Measurements from ENCODE around the gene RRP9. TPM values are rescaled to one million over a fixed set of nuclear protein-coding genes. Genes with fewer than 3 reads are reported as not detected.

Gene RRP9
- total RNA-seq, 1 donor from 2014 or later = 15.4 TPM

DNA sequence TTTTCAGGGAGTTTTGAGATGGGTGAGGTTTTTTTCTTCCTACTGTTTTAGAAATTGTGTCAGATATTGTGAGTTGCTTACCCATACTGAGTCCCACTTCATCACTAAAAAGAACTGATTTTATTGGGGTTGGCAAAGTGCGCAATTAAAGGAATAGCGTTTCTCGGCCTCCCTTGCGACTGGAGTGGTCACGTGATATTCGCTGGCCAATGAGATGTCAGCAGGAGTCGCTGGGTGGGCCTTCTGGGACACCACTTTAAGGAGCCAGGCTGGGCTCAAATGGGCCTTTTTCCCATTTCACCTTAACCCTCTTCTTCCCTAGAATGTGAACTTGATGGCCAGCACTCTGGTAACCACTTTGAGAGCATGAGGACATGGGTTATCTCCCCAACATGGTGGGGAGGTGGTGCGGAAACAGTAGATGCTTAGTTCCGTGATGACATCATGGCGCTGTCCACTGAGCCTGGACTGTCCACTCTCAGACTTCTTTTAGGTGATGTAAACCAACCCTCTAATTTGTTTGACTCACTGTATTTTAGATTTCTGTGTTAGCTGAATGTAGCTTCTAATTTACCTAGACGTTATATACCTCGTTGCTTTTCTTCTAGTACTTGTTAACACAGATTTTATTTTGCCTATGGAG, 53.1 kb downstream of the RRP9 start:
- intact Hi-C loops (cut with DNase I) = no loop called here
- H3K9me3 ChIP-seq = no peaks in the 10 kb centered on the region
- no peak for DNase-seq (ENCODE audit: low spot score in 2 of 2)

DNA sequence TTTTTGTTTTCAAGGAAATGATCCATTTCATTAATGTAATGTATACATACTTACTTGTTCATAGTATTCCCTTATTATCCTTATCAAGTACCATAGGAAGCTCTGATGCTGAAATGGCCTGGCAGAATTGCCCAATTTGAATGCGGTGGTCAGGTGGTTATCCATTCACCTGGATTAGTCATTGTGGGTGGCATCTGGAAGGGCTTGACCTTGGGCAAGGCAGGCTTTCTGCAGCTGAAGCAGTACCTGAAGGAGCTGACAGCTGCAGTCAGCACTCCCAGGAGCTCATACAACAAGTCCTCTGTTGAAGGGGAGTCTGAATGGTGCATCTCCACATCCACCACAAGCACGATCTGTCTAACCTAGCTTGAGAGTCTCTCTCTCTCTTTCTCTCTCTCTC, 54.1 kb downstream of the RRP9 start:
- no peaks in the 10 kb centered on the region for H3K4me1 ChIP-seq
- H3K9me3 ChIP-seq = no peaks in the 10 kb centered on the region
- no peak overlapping the region for H3K27ac ChIP-seq
- no peak overlapping the region for H3K4me3 ChIP-seq
- no peaks in the 10 kb centered on the region for H3K36me3 ChIP-seq
- intact Hi-C loops (cut with DNase I) = no loop called here
- TF ChIP-seq, protein P1, sequence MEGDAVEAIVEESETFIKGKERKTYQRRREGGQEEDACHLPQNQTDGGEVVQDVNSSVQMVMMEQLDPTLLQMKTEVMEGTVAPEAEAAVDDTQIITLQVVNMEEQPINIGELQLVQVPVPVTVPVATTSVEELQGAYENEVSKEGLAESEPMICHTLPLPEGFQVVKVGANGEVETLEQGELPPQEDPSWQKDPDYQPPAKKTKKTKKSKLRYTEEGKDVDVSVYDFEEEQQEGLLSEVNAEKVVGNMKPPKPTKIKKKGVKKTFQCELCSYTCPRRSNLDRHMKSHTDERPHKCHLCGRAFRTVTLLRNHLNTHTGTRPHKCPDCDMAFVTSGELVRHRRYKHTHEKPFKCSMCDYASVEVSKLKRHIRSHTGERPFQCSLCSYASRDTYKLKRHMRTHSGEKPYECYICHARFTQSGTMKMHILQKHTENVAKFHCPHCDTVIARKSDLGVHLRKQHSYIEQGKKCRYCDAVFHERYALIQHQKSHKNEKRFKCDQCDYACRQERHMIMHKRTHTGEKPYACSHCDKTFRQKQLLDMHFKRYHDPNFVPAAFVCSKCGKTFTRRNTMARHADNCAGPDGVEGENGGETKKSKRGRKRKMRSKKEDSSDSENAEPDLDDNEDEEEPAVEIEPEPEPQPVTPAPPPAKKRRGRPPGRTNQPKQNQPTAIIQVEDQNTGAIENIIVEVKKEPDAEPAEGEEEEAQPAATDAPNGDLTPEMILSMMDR (IDR thresholded peaks at IDR 0.05) = no peak
- no peak for DNase-seq (ENCODE audit: low spot score in 2 of 2)
- no peaks in the 10 kb centered on the region for H3K27me3 ChIP-seq

More for the DNA sequence above, 53.1 kb downstream of the RRP9 start:
- H3K4me1 ChIP-seq = no peaks in the 10 kb centered on the region
- H3K27ac ChIP-seq = no peak overlapping the region
- H3K4me3 ChIP-seq = no peak overlapping the region
- H3K27me3 ChIP-seq = no peaks in the 10 kb centered on the region
- TF ChIP-seq, protein P1 (IDR thresholded peaks at IDR 0.05) = no peak
- H3K36me3 ChIP-seq = no peaks in the 10 kb centered on the region

DNA sequence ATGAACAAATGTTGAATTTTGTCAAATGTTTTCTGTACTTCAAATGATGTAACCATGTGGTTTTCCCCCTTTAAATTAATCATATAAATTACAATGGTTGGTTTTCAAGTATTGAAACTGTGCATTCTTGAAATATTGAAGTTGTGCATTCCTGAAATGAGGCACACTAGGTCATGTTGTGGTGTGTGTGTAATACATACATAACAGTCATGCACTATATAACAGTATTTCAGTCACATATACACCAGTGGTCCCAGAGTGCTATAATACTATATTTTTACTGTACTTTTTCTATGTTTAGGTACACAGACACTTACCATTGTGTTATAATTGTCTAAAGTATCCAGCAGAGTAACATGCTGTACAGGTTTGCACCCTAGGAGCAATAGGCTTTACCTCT, 55.3 kb downstream of the RRP9 start:
- no peak for DNase-seq (ENCODE audit: low spot score in 2 of 2)
- Histone ChIP-seq H3K27me3 (no peaks in the 10 kb centered on the region), H3K4me3 (no peak overlapping the region), H3K4me1 (no peaks in the 10 kb centered on the region), H3K9me3 (no peaks in the 10 kb centered on the region), H3K27ac (no peak overlapping the region), H3K36me3 (no peaks in the 10 kb centered on the region)
- intact Hi-C loops (cut with DNase I) = no loop called here
- TF ChIP-seq, protein P1 (IDR thresholded peaks at IDR 0.05) = no peak

Other genes starting within 250 kb of the RRP9 start
- not detected for gene GRM2, start 234.8 kb downstream of the RRP9 start, total RNA-seq
- not detected for gene IQCF6, start 162.7 kb downstream of the RRP9 start, total RNA-seq
- gene IQCF2, start 80.3 kb downstream of the RRP9 start, total RNA-seq = not detected
- gene IQCF5, start 66.3 kb downstream of the RRP9 start, total RNA-seq = not detected
- not detected for gene IQCF1, start 38.6 kb downstream of the RRP9 start, total RNA-seq
- 29.5 TPM for gene PARP3, start 459 bp upstream of the RRP9 start, total RNA-seq
- not detected for gene GPR62, start 13.5 kb upstream of the RRP9 start, total RNA-seq
- gene PCBP4, start 25.6 kb upstream of the RRP9 start, total RNA-seq = 256 TPM
- 46.1 TPM for gene ABHD14B, start 32.1 kb upstream of the RRP9 start, total RNA-seq
- gene ABHD14A, start 33.2 kb upstream of the RRP9 start, total RNA-seq = 37.4 TPM
- 94.0 TPM for gene ACY1, start 41.6 kb upstream of the RRP9 start, total RNA-seq
- gene RPL29, start 54.0 kb upstream of the RRP9 start, total RNA-seq = 1,224 TPM
- gene DUSP7, start 114.7 kb upstream of the RRP9 start, total RNA-seq = 76.5 TPM
- gene POC1A, start 212.5 kb upstream of the RRP9 start, total RNA-seq = not detected